H9 (cell line): Measurements from ENCODE around the gene SLC26A5. TPM values are rescaled to one million over a fixed set of nuclear protein-coding genes. Genes with fewer than 3 reads are reported as not detected.

ENCODE experiments used
- DNase-seq: peaks from one replicate; pipeline ENCODE4 v3.0.0-alpha.2; 2017
- H2AFZ ChIP-seq: one replicate; pipeline ENCODE4 v1.6.1; 2013; ENCODE audit warnings: mild to moderate bottlenecking, low read length, control low read depth, moderate library complexity
- H2AK5ac ChIP-seq: 2 replicates; pipeline ENCODE4 v1.6.1; 2013; ENCODE audit warnings: low read length, control low read depth, mixed read lengths; ENCODE audit not compliant: insufficient read length
- H2BK120ac ChIP-seq: one replicate; pipeline ENCODE4 v1.6.1; 2013; ENCODE audit warnings: low read depth, mild to moderate bottlenecking, low read length, control low read depth, inconsistent platforms; ENCODE audit not compliant: poor library complexity, severe bottlenecking
- H2BK12ac ChIP-seq: 2 replicates; pipeline ENCODE4 v1.6.1; 2013; ENCODE audit warnings: low read length, control low read depth, mixed read lengths, low read depth; ENCODE audit not compliant: insufficient read length
- H2BK15ac ChIP-seq: 2 replicates; pipeline ENCODE4 v1.6.1; 2013; ENCODE audit warnings: low read depth, low read length, control low read depth
- H2BK20ac ChIP-seq: one replicate; pipeline ENCODE4 v1.6.1; 2013; ENCODE audit warnings: low read depth, mild to moderate bottlenecking, low read length, control low read depth, inconsistent platforms; ENCODE audit not compliant: poor library complexity, severe bottlenecking
- H2BK5ac ChIP-seq: 2 replicates; pipeline ENCODE4 v1.6.1; 2013; ENCODE audit warnings: low read length, control low read depth, mixed read lengths; ENCODE audit not compliant: insufficient read length
- H3K14ac ChIP-seq: 2 replicates; pipeline ENCODE4 v1.6.1; 2013; ENCODE audit warnings: low read length, control low read depth; ENCODE audit not compliant: insufficient read depth
- H3K18ac ChIP-seq: 2 replicates; pipeline ENCODE4 v1.6.1; 2013; ENCODE audit warnings: low read depth, mild to moderate bottlenecking, mixed read lengths, low read length, control low read depth; ENCODE audit not compliant: insufficient read length
- H3K23ac ChIP-seq: 2 replicates; pipeline ENCODE4 v1.6.1; 2013; ENCODE audit warnings: low read length, control low read depth, mixed read lengths, low read depth; ENCODE audit not compliant: insufficient read length
- H3K23me2 ChIP-seq: 2 replicates; pipeline ENCODE4 v1.6.1; 2013; ENCODE audit warnings: low read depth, mild to moderate bottlenecking, mixed read lengths, low read length, control low read depth; ENCODE audit not compliant: insufficient read length, poor library complexity, severe bottlenecking
- H3K27ac ChIP-seq: 2 replicates; pipeline ENCODE4 v1.5.1; 2013; ENCODE audit warnings: low read length, control low read depth, mixed read lengths, low read depth; ENCODE audit not compliant: insufficient read length
- H3K27me3 ChIP-seq: 2 replicates; pipeline ENCODE4 v1.6.1; 2013; ENCODE audit warnings: low read length, control low read depth, inconsistent platforms; ENCODE audit not compliant: insufficient read depth
- H3K4ac ChIP-seq: 2 replicates; pipeline ENCODE4 v1.6.1; 2013; ENCODE audit warnings: low read depth, mild to moderate bottlenecking, control low read depth, inconsistent platforms, low read length, moderate library complexity
- H3K4me1 ChIP-seq: 2 replicates; pipeline ENCODE4 v1.6.1; 2013; ENCODE audit warnings: low read length, control low read depth, inconsistent platforms; ENCODE audit not compliant: insufficient read depth
- H3K4me2 ChIP-seq: 2 replicates; pipeline ENCODE4 v1.6.1; 2013; ENCODE audit warnings: low read length, control low read depth, mixed read lengths; ENCODE audit not compliant: insufficient read length, insufficient read depth
- H3K56ac ChIP-seq: 2 replicates; pipeline ENCODE4 v1.6.1; 2013; ENCODE audit warnings: low read depth, mild to moderate bottlenecking, mixed read lengths, low read length, control low read depth; ENCODE audit not compliant: insufficient read length
- H3K79me1 ChIP-seq: 2 replicates; pipeline ENCODE4 v1.6.1; 2013; ENCODE audit warnings: low read depth, mild to moderate bottlenecking, moderate library complexity, low read length, control low read depth, inconsistent platforms; ENCODE audit not compliant: insufficient read depth, poor library complexity, severe bottlenecking
- H3K79me2 ChIP-seq: 2 replicates; pipeline ENCODE4 v1.6.1; 2013; ENCODE audit warnings: low read length, control low read depth, inconsistent platforms; ENCODE audit not compliant: insufficient read depth
- H3K9ac ChIP-seq: 2 replicates; pipeline ENCODE4 v1.6.1; 2013; ENCODE audit warnings: low read length, control low read depth, mixed read lengths; ENCODE audit not compliant: insufficient read length; ENCODE audit errors: extremely low read depth
- H3K9me3 ChIP-seq: one replicate; pipeline ENCODE4 v1.6.1; 2013; ENCODE audit warnings: low read depth, low read length, inconsistent platforms; ENCODE audit not compliant: control insufficient read depth
- H3T11ph ChIP-seq: one replicate; pipeline ENCODE4 v1.6.1; 2013; ENCODE audit warnings: mild to moderate bottlenecking, low read length, control low read depth, inconsistent platforms
- H4K20me1 ChIP-seq: one replicate; pipeline ENCODE4 v1.6.1; 2013; ENCODE audit not compliant: control insufficient read depth, insufficient read length, insufficient read depth
- H4K5ac ChIP-seq: 2 replicates; pipeline ENCODE4 v1.6.1; 2013; ENCODE audit warnings: low read depth, mild to moderate bottlenecking, mixed read lengths, low read length, control low read depth; ENCODE audit not compliant: insufficient read length
- H4K8ac ChIP-seq: replicated peaks from 2 replicates; pipeline ENCODE4 v1.6.1; 2013; ENCODE audit warnings: low read length, control low read depth, mixed read lengths, low read depth; ENCODE audit not compliant: insufficient read length
- H4K91ac ChIP-seq: 2 replicates; pipeline ENCODE4 v1.6.1; 2013; ENCODE audit warnings: low read depth, mild to moderate bottlenecking, moderate library complexity, mixed read lengths, low read length, control low read depth; ENCODE audit not compliant: insufficient read length
- H3K27ac Mint-ChIP-seq, 3 experiments: 2 replicates in 2 of 3; 3 replicates in 1 of 3; pipeline ENCODE4 v1.8.0; 2020 to 2021; ENCODE audit warnings: mixed read lengths in 3 of 3, mild to moderate bottlenecking in 1 of 3, moderate library complexity in 1 of 3
- H3K27me3 Mint-ChIP-seq: 2 replicates; pipeline ENCODE4 v1.8.0; 2021; ENCODE audit warnings: low read depth, mild to moderate bottlenecking, moderate library complexity, mixed read lengths
- H3K36me3 Mint-ChIP-seq, 3 experiments: 2 replicates in 2 of 3; 3 replicates in 1 of 3; pipeline ENCODE4 v1.8.0; 2020 to 2021; ENCODE audit warnings: low read depth in 3 of 3, mixed read lengths in 3 of 3; ENCODE audit not compliant: insufficient read depth in 1 of 3
- H3K4me1 Mint-ChIP-seq, 2 experiments: 2 replicates each; pipeline ENCODE4 v1.8.0; 2020; ENCODE audit warnings: mixed read lengths in 2 of 2
- H3K4me3 Mint-ChIP-seq, 2 experiments: 2 replicates in 1 of 2; 3 replicates in 1 of 2; pipeline ENCODE4 v1.8.0; 2020 to 2021; ENCODE audit warnings: mild to moderate bottlenecking in 2 of 2, mixed read lengths in 2 of 2, moderate library complexity in 1 of 2
- H3K9me3 Mint-ChIP-seq, 2 experiments: 2 replicates in 1 of 2; 3 replicates in 1 of 2; pipeline ENCODE4 v1.8.0; 2020; ENCODE audit warnings: mild to moderate bottlenecking in 2 of 2, mixed read lengths in 2 of 2, moderate library complexity in 1 of 2
- WGBS: extraction: QIAGEN DNeasy Blood & Tissue Kit; methylation state at CpG from one replicate; pipeline ENCODE4 v1.1.7; 2013; ENCODE audit warnings: missing lambda C conversion rate, low lambda C conversion rate, mixed read lengths; ENCODE audit not compliant: insufficient read length; ENCODE audit errors: extremely low coverage; 5-methylcytosine and 5-hydroxymethylcytosine counted together
- total RNA-seq: library from RNA; stranded (reverse); gene quantifications from 2 replicates; pipeline ENCODE4 v1.2.1, GENCODE V29; 2021
- TF ChIP-seq, protein P1 (sequence below): fragments of 200-600 bp; sonication (generic); conservative IDR thresholded peaks from 3 replicates; pipeline ENCODE4 v1.8.0; 2021; ENCODE audit warnings: antibody characterized with exemption, mild to moderate bottlenecking

The SLC26A5 gene
- total RNA-seq, 1 experiment from 2014 or later, result not detected

DNA sequence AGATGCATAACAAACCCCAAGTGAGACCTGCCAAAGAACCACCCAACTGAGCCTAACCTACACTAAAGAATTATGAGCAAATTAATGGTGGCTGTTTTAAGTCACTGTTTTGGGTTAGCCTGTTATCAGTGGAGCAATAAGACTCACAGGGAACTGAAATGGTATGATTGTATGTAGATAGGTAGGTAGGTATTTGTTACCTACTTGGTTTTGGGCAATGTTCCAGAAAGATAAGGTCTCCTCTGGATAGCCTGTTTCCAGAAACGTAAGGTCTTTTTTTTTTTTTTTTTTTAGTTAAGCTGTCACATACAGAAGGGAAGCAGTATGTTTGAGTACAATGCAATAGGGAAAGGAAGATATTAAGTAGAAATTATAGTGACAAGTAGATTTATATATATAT, 50.9 kb downstream of the SLC26A5 start:
- no peak overlapping the region for H3K27ac ChIP-seq
- no peak overlapping the region for H2BK20ac ChIP-seq
- H4K5ac ChIP-seq, result no peak overlapping the region
- H3K36me3 Mint-ChIP-seq, result no peaks in the 10 kb centered on the region
- H3K27me3 Mint-ChIP-seq, result peaks cover under 1% of the 10 kb centered on the region; the same call in 1 of the 2 replicates
- H2BK5ac ChIP-seq, result no peak overlapping the region
- no peak overlapping the region for H4K91ac ChIP-seq
- H4K8ac ChIP-seq, result no peak overlapping the region
- no peaks in the 10 kb centered on the region for H3K79me1 ChIP-seq
- no peaks in the 10 kb centered on the region for H3K4me1 ChIP-seq
- no peak overlapping the region for H3T11ph ChIP-seq
- H2BK120ac ChIP-seq, result no peak overlapping the region
- no peak overlapping the region for H3K4me3 Mint-ChIP-seq
- no peaks in the 10 kb centered on the region for H3K27me3 ChIP-seq
- no peaks in the 10 kb centered on the region for H3K79me2 ChIP-seq
- no peak overlapping the region for H3K4me2 ChIP-seq
- H2BK12ac ChIP-seq, result no peak overlapping the region
- H2BK15ac ChIP-seq, result no peak overlapping the region
- whole genome bisulfite sequencing, result no CpG with 5 or more reads among the region's 1 CpG
- H4K20me1 ChIP-seq, result no peaks in the 10 kb centered on the region
- no peak overlapping the region for H2AFZ ChIP-seq
- no peak overlapping the region for H2AK5ac ChIP-seq
- DNase-seq, result no peak
- H3K56ac ChIP-seq, result no peak overlapping the region
- no peak overlapping the region for H3K4ac ChIP-seq
- H3K9me3 Mint-ChIP-seq, result peaks cover 0 to 4% of the 10 kb centered on the region in 2 experiments; a peak in 1 of 5 replicates
- TF ChIP-seq, protein P1, sequence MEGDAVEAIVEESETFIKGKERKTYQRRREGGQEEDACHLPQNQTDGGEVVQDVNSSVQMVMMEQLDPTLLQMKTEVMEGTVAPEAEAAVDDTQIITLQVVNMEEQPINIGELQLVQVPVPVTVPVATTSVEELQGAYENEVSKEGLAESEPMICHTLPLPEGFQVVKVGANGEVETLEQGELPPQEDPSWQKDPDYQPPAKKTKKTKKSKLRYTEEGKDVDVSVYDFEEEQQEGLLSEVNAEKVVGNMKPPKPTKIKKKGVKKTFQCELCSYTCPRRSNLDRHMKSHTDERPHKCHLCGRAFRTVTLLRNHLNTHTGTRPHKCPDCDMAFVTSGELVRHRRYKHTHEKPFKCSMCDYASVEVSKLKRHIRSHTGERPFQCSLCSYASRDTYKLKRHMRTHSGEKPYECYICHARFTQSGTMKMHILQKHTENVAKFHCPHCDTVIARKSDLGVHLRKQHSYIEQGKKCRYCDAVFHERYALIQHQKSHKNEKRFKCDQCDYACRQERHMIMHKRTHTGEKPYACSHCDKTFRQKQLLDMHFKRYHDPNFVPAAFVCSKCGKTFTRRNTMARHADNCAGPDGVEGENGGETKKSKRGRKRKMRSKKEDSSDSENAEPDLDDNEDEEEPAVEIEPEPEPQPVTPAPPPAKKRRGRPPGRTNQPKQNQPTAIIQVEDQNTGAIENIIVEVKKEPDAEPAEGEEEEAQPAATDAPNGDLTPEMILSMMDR, result no peak
- H3K23ac ChIP-seq, result no peak overlapping the region
- H3K9ac ChIP-seq, result no peak overlapping the region
- H3K14ac ChIP-seq, result no peak overlapping the region
- no peaks in the 10 kb centered on the region for H3K23me2 ChIP-seq
- no peaks in the 10 kb centered on the region for H3K9me3 ChIP-seq
- H3K18ac ChIP-seq, result no peak overlapping the region
- H3K27ac Mint-ChIP-seq, result no peak overlapping the region
- no peaks in the 10 kb centered on the region for H3K4me1 Mint-ChIP-seq
